HepG2 (cell line): ENCODE measurements around the gene NUP54. TPM values are rescaled to one million over a fixed set of nuclear protein-coding genes. Genes with fewer than 3 reads are reported as not detected.
A peak's percentile ranks its signal among the peaks of the same experiment; 100 is the strongest.

ENCODE experiments used
- ELF4 ChIP-seq: sonication (generic); formaldehyde crosslinking; IDR thresholded peaks from 2 replicates; pipeline ENCODE4 v1.5.0; 2020; ENCODE audit warnings: missing genetic modification reagents, mild to moderate bottlenecking, moderate library complexity, borderline replicate concordance
- SAFB2 ChIP-seq: sonication (generic); formaldehyde crosslinking; IDR thresholded peaks from 2 replicates; pipeline ENCODE4 v1.5.1; 2020; ENCODE audit warnings: missing genetic modification reagents, low read depth, mild to moderate bottlenecking, borderline replicate concordance
- ZKSCAN8 ChIP-seq: IDR thresholded peaks from 2 replicates; pipeline ENCODE4 v1.6.1; 2016; ENCODE audit warnings: borderline replicate concordance, missing genetic modification reagents, missing compliant biosample characterization
- ZNF296 ChIP-seq: sonication (generic); formaldehyde crosslinking; conservative IDR thresholded peaks from 2 replicates; pipeline ENCODE4 v1.5.0; 2020; ENCODE audit warnings: mild to moderate bottlenecking, missing genetic modification reagents
- ZNF382 ChIP-seq: sonication (generic); formaldehyde crosslinking; IDR thresholded peaks from 2 replicates; pipeline ENCODE4 v1.5.0; 2020; ENCODE audit warnings: missing genetic modification reagents, mild to moderate bottlenecking, borderline replicate concordance
- ZNF652 ChIP-seq: IDR thresholded peaks from 2 replicates; pipeline ENCODE4 v1.6.1; 2016; ENCODE audit warnings: low read depth, borderline replicate concordance
- ZNF720 ChIP-seq: sonication (generic); formaldehyde crosslinking; IDR thresholded peaks from 2 replicates; pipeline ENCODE4 v1.4.0; 2020; ENCODE audit warnings: missing genetic modification reagents
- ZNF776 ChIP-seq: sonication (generic); formaldehyde crosslinking; IDR thresholded peaks from 2 replicates; pipeline ENCODE4 v1.4.0; 2020; ENCODE audit warnings: mild to moderate bottlenecking, missing genetic modification reagents
- ZNF816 ChIP-seq: sonication (generic); formaldehyde crosslinking; IDR thresholded peaks from 2 replicates; pipeline ENCODE4 v1.8.0; 2022; ENCODE audit warnings: missing genetic modification reagents, mild to moderate bottlenecking, borderline replicate concordance
- polyA plus RNA-seq, 8 experiments: library from polyadenylated mRNA; depleted of rRNA in 3 of 8; stranded (reverse) in 7 of 8; unstranded in 1 of 8; fragments of >200 nt; fragmentation: Illumina TruSeq in 4 of 8; extraction: Trizol in 4 of 8; gene quantifications; 2 replicates each; pipeline versions ENCODE4 v1.2.1 to v1.2.3, GENCODE V29; 2011 to 2016; ENCODE audit warnings: low read depth in 4 of 8, missing spikeins in 1 of 8, mixed read lengths in 1 of 8; ENCODE audit not compliant: insufficient read depth in 1 of 8
- total RNA-seq, 5 experiments: library from RNA; depleted of rRNA; stranded (reverse); fragments of >200 nt; fragmentation: Illumina TruSeq; extraction: Trizol; gene quantifications; 2 replicates each; pipeline ENCODE4 v1.2.3, GENCODE V29; 2016; ENCODE audit warnings: low read depth in 1 of 5
- TF ChIP-seq, protein P1 (sequence below), 2 experiments: sonication (generic) in 1 of 2; formaldehyde crosslinking in 1 of 2; IDR thresholded peaks; 2 replicates each; pipeline versions ENCODE4 v1.6.1 to v1.9.0; 2014 to 2022; ENCODE audit warnings: antibody characterized with exemption in 1 of 2, borderline replicate concordance in 1 of 2, inconsistent platforms in 1 of 2, low read depth in 1 of 2, missing genetic modification reagents in 1 of 2
- TF ChIP-seq, protein P2 (sequence below): sonication (generic); formaldehyde crosslinking; IDR thresholded peaks from 2 replicates; pipeline ENCODE4 v1.8.0; 2022; ENCODE audit warnings: mild to moderate bottlenecking, missing genetic modification reagents, moderate library complexity
- TF ChIP-seq, protein P3 (sequence below): sonication (generic); formaldehyde crosslinking; IDR thresholded peaks from 2 replicates; pipeline ENCODE4 v1.9.0; 2022; ENCODE audit warnings: low read depth, missing genetic modification reagents
- TF ChIP-seq, protein P4 (sequence below): sonication (generic); formaldehyde crosslinking; IDR thresholded peaks from 2 replicates; pipeline ENCODE4 v1.4.0; 2020; ENCODE audit warnings: missing genetic modification reagents
- TF ChIP-seq, protein P5 (sequence below): sonication (generic); formaldehyde crosslinking; IDR thresholded peaks from 2 replicates; pipeline ENCODE4 v1.4.0; 2020; ENCODE audit warnings: missing genetic modification reagents

The NUP54 gene
- total and polyA plus RNA-seq, 2 of the 13 experiments (the other 11 are each of a cell fraction or from before 2014, with no cell fraction given) = 36.1 to 69.3 TPM

DNA sequence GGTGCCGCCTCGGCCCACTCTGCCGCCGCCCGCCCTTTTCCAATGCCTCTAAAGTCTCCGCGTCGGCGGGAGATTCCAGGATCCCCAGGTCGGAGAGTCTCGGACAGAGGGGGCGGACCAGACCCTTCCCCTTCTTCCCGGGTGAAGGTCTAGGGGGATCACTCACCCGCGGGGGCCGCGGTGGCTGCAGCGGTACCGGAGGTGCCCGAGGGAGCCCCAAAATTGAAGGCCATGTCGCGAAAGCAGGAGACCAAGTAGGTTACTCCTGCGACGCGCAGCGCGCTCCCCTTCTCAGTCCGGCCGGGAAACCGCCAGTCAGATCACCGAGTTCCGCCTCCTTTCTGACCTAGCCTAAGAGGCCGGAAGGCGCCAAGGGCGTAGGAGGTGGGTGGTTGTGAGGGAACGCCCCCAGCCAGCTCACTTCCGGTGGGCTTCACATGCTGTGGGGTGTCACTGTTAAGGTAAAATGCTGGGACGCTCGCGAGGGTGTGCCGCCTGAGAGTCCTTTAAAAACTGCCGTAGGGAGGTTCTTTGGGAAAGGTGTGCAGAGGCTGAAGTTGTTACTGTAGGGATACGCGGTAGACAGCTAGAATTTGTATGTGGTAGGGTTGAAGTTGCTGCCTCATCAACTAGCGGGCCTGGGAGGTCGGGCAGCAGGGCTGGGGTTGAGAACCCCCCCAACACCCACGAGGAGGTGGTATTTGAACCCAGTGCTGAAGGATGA lies at the start of gene NUP54 (continued):
- TF ChIP-seq, protein P1, sequence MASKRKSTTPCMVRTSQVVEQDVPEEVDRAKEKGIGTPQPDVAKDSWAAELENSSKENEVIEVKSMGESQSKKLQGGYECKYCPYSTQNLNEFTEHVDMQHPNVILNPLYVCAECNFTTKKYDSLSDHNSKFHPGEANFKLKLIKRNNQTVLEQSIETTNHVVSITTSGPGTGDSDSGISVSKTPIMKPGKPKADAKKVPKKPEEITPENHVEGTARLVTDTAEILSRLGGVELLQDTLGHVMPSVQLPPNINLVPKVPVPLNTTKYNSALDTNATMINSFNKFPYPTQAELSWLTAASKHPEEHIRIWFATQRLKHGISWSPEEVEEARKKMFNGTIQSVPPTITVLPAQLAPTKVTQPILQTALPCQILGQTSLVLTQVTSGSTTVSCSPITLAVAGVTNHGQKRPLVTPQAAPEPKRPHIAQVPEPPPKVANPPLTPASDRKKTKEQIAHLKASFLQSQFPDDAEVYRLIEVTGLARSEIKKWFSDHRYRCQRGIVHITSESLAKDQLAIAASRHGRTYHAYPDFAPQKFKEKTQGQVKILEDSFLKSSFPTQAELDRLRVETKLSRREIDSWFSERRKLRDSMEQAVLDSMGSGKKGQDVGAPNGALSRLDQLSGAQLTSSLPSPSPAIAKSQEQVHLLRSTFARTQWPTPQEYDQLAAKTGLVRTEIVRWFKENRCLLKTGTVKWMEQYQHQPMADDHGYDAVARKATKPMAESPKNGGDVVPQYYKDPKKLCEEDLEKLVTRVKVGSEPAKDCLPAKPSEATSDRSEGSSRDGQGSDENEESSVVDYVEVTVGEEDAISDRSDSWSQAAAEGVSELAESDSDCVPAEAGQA (IDR thresholded peaks at IDR 0.05; ENCODE audit: low read depth) = peak; percentile 87
- TF ChIP-seq, protein P1 (CRISPR knock-in tag; IDR thresholded peaks at IDR 0.05; ENCODE audit: borderline replicate concordance) = 0 out of 2 replicates have a peak, but pooled peaks have one; percentile 31
- TF ChIP-seq ZNF720 (CRISPR knock-in tag) = no peak
- TF ChIP-seq, protein P2, sequence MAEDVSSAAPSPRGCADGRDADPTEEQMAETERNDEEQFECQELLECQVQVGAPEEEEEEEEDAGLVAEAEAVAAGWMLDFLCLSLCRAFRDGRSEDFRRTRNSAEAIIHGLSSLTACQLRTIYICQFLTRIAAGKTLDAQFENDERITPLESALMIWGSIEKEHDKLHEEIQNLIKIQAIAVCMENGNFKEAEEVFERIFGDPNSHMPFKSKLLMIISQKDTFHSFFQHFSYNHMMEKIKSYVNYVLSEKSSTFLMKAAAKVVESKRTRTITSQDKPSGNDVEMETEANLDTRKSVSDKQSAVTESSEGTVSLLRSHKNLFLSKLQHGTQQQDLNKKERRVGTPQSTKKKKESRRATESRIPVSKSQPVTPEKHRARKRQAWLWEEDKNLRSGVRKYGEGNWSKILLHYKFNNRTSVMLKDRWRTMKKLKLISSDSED (CRISPR knock-in tag) = peak; percentile 26; the same call in 1 of the 2 replicates
- no peak for TF ChIP-seq ZNF296 (CRISPR knock-in tag)
- no peak for TF ChIP-seq ZNF382
- TF ChIP-seq ZKSCAN8 = no peak; the same call in 1 of the 2 replicates
- TF ChIP-seq ELF4 (CRISPR knock-in tag) = peak; percentile 49; the same call in 1 of the 2 replicates
- no peak; the same call in 1 of the 2 replicates for TF ChIP-seq ZNF776 (CRISPR knock-in tag)
- TF ChIP-seq, protein P3, sequence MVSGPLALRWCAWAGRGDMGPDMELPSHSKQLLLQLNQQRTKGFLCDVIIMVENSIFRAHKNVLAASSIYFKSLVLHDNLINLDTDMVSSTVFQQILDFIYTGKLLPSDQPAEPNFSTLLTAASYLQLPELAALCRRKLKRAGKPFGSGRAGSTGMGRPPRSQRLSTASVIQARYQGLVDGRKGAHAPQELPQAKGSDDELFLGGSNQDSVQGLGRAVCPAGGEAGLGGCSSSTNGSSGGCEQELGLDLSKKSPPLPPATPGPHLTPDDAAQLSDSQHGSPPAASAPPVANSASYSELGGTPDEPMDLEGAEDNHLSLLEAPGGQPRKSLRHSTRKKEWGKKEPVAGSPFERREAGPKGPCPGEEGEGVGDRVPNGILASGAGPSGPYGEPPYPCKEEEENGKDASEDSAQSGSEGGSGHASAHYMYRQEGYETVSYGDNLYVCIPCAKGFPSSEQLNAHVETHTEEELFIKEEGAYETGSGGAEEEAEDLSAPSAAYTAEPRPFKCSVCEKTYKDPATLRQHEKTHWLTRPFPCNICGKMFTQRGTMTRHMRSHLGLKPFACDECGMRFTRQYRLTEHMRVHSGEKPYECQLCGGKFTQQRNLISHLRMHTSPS (CRISPR knock-in tag) = no peak; the same call in 1 of the 2 replicates
- TF ChIP-seq, protein P4, sequence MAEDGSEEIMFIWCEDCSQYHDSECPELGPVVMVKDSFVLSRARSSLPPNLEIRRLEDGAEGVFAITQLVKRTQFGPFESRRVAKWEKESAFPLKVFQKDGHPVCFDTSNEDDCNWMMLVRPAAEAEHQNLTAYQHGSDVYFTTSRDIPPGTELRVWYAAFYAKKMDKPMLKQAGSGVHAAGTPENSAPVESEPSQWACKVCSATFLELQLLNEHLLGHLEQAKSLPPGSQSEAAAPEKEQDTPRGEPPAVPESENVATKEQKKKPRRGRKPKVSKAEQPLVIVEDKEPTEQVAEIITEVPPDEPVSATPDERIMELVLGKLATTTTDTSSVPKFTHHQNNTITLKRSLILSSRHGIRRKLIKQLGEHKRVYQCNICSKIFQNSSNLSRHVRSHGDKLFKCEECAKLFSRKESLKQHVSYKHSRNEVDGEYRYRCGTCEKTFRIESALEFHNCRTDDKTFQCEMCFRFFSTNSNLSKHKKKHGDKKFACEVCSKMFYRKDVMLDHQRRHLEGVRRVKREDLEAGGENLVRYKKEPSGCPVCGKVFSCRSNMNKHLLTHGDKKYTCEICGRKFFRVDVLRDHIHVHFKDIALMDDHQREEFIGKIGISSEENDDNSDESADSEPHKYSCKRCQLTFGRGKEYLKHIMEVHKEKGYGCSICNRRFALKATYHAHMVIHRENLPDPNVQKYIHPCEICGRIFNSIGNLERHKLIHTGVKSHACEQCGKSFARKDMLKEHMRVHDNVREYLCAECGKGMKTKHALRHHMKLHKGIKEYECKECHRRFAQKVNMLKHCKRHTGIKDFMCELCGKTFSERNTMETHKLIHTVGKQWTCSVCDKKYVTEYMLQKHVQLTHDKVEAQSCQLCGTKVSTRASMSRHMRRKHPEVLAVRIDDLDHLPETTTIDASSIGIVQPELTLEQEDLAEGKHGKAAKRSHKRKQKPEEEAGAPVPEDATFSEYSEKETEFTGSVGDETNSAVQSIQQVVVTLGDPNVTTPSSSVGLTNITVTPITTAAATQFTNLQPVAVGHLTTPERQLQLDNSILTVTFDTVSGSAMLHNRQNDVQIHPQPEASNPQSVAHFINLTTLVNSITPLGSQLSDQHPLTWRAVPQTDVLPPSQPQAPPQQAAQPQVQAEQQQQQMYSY = 0 out of 2 replicates have a peak, but pooled peaks have one; percentile 30
- TF ChIP-seq, protein P5, sequence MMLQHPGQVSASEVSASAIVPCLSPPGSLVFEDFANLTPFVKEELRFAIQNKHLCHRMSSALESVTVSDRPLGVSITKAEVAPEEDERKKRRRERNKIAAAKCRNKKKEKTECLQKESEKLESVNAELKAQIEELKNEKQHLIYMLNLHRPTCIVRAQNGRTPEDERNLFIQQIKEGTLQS (CRISPR knock-in tag) = no peak
- no peak; the same call in 1 of the 2 replicates for TF ChIP-seq ZNF816 (CRISPR knock-in tag)
- peak; percentile 91; the same call in 1 of the 2 replicates for TF ChIP-seq SAFB2
- peak; percentile 47; the same call in 1 of the 2 replicates for TF ChIP-seq ZNF652
